GM12878 (cell line): Measurements from ENCODE around the gene ARL10. TPM values are rescaled to one million over a fixed set of nuclear protein-coding genes. Genes with fewer than 3 reads are reported as not detected.

Source experiments
- ASH2L ChIP-seq: fragments of 300-600, 200-600 bp; sonication (generic); IDR thresholded peaks from 2 replicates; pipeline ENCODE4 v1.6.1; 2017; ENCODE audit warnings: low read depth, mild to moderate bottlenecking, borderline replicate concordance
- BACH1 ChIP-seq: fragments of 450-650 bp; IDR thresholded peaks from 2 replicates; pipeline ENCODE4 v1.6.1; 2017; ENCODE audit warnings: mild to moderate bottlenecking, borderline replicate concordance
- BCL11A ChIP-seq: IDR thresholded peaks from 2 replicates; pipeline ENCODE4 v1.6.1; 2011; ENCODE audit warnings: low read depth, low read length
- BCL3 ChIP-seq: IDR thresholded peaks from 2 replicates; pipeline ENCODE4 v1.6.1; 2011; ENCODE audit warnings: borderline replicate concordance, low read depth, mild to moderate bottlenecking, moderate library complexity, low read length; ENCODE audit not compliant: insufficient read depth, poor library complexity, severe bottlenecking
- BHLHE40 ChIP-seq, 2 experiments: fragments of 450-650 bp in 1 of 2; IDR thresholded peaks; 2 replicates each; pipeline ENCODE4 v1.6.1; 2011 to 2017; ENCODE audit warnings: low read depth in 2 of 2, borderline replicate concordance in 1 of 2, improper control_type of control experiment in 1 of 2, low read length in 1 of 2, mild to moderate bottlenecking in 1 of 2
- IRF3 ChIP-seq: fragments of 450-650 bp; IDR thresholded peaks from 2 replicates; pipeline ENCODE4 v1.6.1; 2014; ENCODE audit warnings: mild to moderate bottlenecking
- KDM1A ChIP-seq: fragments of 200-600 bp; sonication (generic); IDR thresholded peaks from 2 replicates; pipeline ENCODE4 v1.6.1; 2016; ENCODE audit warnings: borderline replicate concordance
- MEF2A ChIP-seq: IDR thresholded peaks from 2 replicates; pipeline ENCODE4 v1.6.1; 2011; ENCODE audit warnings: low read depth, mild to moderate bottlenecking, low read length, moderate library complexity; ENCODE audit not compliant: insufficient read depth
- NFXL1 ChIP-seq: fragments of 450-650 bp; IDR thresholded peaks from 2 replicates; pipeline ENCODE4 v1.6.1; 2017; ENCODE audit warnings: antibody characterized with exemption, mild to moderate bottlenecking, borderline replicate concordance
- NFYB ChIP-seq: IDR thresholded peaks from 2 replicates; pipeline ENCODE4 v1.6.1; 2011; ENCODE audit warnings: low read depth, mild to moderate bottlenecking, low read length, improper control_type of control experiment, moderate library complexity; ENCODE audit not compliant: insufficient read depth
- NR2C1 ChIP-seq: fragments of 450-650 bp; IDR thresholded peaks from 2 replicates; pipeline ENCODE4 v1.6.1; 2017; ENCODE audit warnings: antibody characterized with exemption, mild to moderate bottlenecking, moderate library complexity
- PML ChIP-seq: IDR thresholded peaks from 2 replicates; pipeline ENCODE4 v1.6.1; 2012; ENCODE audit warnings: low read length, inconsistent platforms
- RBBP5 ChIP-seq: fragments of 200-600 bp; sonication (generic); conservative IDR thresholded peaks from 2 replicates; pipeline ENCODE4 v1.6.1; 2016
- SMARCA5 ChIP-seq: fragments of 450-650 bp; IDR thresholded peaks from 2 replicates; pipeline ENCODE4 v1.6.1; 2017; ENCODE audit warnings: mild to moderate bottlenecking
- SPI1 ChIP-seq: IDR thresholded peaks from 2 replicates; pipeline ENCODE4 v1.6.1; 2011; ENCODE audit warnings: low read depth, mild to moderate bottlenecking, low read length, moderate library complexity, borderline replicate concordance; ENCODE audit not compliant: insufficient read depth
- STAT1 ChIP-seq: fragments of 450-650 bp; conservative IDR thresholded peaks from 2 replicates; pipeline ENCODE4 v1.6.1; 2014; ENCODE audit warnings: antibody characterized with exemption, mild to moderate bottlenecking
- TCF3 ChIP-seq: IDR thresholded peaks from 2 replicates; pipeline ENCODE4 v1.6.1; 2012; ENCODE audit warnings: low read depth, mild to moderate bottlenecking, low read length, borderline replicate concordance; ENCODE audit not compliant: insufficient read depth
- ZBTB4 ChIP-seq: fragments of 450-650 bp; formaldehyde crosslinking; IDR thresholded peaks from 2 replicates; pipeline ENCODE4 v1.4.0; 2022; ENCODE audit warnings: mild to moderate bottlenecking, moderate library complexity
- ZNF384 ChIP-seq: IDR thresholded peaks from 2 replicates; pipeline ENCODE4 v1.6.1; 2012; ENCODE audit warnings: low read depth, mild to moderate bottlenecking, low read length, improper control_type of control experiment, borderline replicate concordance
- polyA plus RNA-seq, 11 experiments: library from polyadenylated mRNA; depleted of rRNA in 4 of 11; unstranded in 6 of 11; stranded (reverse) in 5 of 11; fragments of >200 nt; fragmentation: Nextera tagmentation in 4 of 11; fragmentation: Illumina TruSeq in 1 of 11; extraction: Ambion mirVana in 4 of 11; extraction: Trizol in 1 of 11; gene quantifications; 1 replicate in 1 of 11; 2 replicates in 10 of 11; pipeline versions ENCODE4 v1.2.1 to v1.2.3, GENCODE V29; 2011 to 2016; ENCODE audit warnings: inconsistent platforms in 2 of 11, missing spikeins in 2 of 11, low read depth in 1 of 11
- total RNA-seq, 4 experiments: library from RNA; depleted of rRNA in 3 of 4; stranded (reverse); fragments of >200 nt in 3 of 4; fragmentation: Illumina TruSeq in 1 of 4; extraction: Trizol in 1 of 4; gene quantifications; 2 replicates each; pipeline versions ENCODE4 v1.2.1 to v1.2.3, GENCODE V29; 2013 to 2021
- TF ChIP-seq, protein P1 (sequence below): IDR thresholded peaks from 2 replicates; pipeline ENCODE4 v1.6.1; 2012; ENCODE audit warnings: low read length, inconsistent platforms
- TF ChIP-seq, protein P2 (sequence below): fragments of 450-650 bp; IDR thresholded peaks from 2 replicates; pipeline ENCODE4 v1.6.1; 2017; ENCODE audit warnings: borderline replicate concordance

Gene ARL10
- total and polyA plus RNA-seq, 10 of the 15 experiments (the other 5 are each of a cell fraction or from before 2014, with no cell fraction given) = 0.44 to 6.4 (median 2.4) TPM

- TF ChIP-seq, protein P1, sequence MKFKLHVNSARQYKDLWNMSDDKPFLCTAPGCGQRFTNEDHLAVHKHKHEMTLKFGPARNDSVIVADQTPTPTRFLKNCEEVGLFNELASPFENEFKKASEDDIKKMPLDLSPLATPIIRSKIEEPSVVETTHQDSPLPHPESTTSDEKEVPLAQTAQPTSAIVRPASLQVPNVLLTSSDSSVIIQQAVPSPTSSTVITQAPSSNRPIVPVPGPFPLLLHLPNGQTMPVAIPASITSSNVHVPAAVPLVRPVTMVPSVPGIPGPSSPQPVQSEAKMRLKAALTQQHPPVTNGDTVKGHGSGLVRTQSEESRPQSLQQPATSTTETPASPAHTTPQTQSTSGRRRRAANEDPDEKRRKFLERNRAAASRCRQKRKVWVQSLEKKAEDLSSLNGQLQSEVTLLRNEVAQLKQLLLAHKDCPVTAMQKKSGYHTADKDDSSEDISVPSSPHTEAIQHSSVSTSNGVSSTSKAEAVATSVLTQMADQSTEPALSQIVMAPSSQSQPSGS = no peak
- TF ChIP-seq, protein P2, sequence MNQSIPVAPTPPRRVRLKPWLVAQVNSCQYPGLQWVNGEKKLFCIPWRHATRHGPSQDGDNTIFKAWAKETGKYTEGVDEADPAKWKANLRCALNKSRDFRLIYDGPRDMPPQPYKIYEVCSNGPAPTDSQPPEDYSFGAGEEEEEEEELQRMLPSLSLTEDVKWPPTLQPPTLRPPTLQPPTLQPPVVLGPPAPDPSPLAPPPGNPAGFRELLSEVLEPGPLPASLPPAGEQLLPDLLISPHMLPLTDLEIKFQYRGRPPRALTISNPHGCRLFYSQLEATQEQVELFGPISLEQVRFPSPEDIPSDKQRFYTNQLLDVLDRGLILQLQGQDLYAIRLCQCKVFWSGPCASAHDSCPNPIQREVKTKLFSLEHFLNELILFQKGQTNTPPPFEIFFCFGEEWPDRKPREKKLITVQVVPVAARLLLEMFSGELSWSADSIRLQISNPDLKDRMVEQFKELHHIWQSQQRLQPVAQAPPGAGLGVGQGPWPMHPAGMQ = peak; percentile 81
- TF ChIP-seq IRF3 (no peak), BHLHE40 (IDR thresholded peaks at IDR 0.05; ENCODE audit: borderline replicate concordance in 1 of 2, low read depth in 2 of 2, low read length in 1 of 2) (peak in 1 of 2 experiments; percentile 44; a peak in 1 of 4 replicates), BCL3 (no peak), SMARCA5 (peak; percentile 90), BACH1 (peak; percentile 89), NFXL1 (no peak), PML (peak; percentile 92), RBBP5 (no peak), BCL11A (no peak), NFYB (no peak), SPI1 (no peak), MEF2A (peak; percentile 42; the same call in 1 of the 2 replicates), ZNF384 (no peak), STAT1 (peak; percentile 25), KDM1A (no peak), ASH2L (no peak), TCF3 (peak; percentile 82; the same call in 1 of the 2 replicates), ZBTB4 (CRISPR knock-in tag) (no peak), NR2C1 (no peak)
Observed at GRCh38 chr5:176361437-176362232, 3.7 kb upstream of the ARL10 start, which contains the start of gene KIAA1191 (continued).
